Right lobe of liver (tissue), 6 donors: ENCODE results near the gene TLR10. TPM values are rescaled to one million over a fixed set of nuclear protein-coding genes. Genes with fewer than 3 reads are reported as not detected.

Experiments used
- ATAC-seq, 4 donors: fragments of 200-7000 bp; cut with Tn5 transposase; one replicate each; pipeline ENCODE4 v1.9.1; 2020; ENCODE audit warnings: mild to moderate bottlenecking in 4 of 4, moderate library complexity in 4 of 4
- DNase-seq, 3 donors: peaks; one replicate each; pipeline ENCODE4 v3.0.0-alpha.2; 2020
- H3K27ac ChIP-seq, 3 donors: fragments of 200-600 bp; one replicate each; pipeline ENCODE4 v1.8.0; 2022
- H3K27me3 ChIP-seq, 2 donors: fragments of 200-600 bp; one replicate each; pipeline ENCODE4 v1.8.0; 2022
- H3K36me3 ChIP-seq, 4 donors: fragments of 200-600 bp; sonication (generic) in 1 of 4; one replicate each; pipeline versions ENCODE4 v1.5.1 to v1.8.0; 2017 to 2022; ENCODE audit warnings: control low read depth in 1 of 4
- H3K4me1 ChIP-seq, 4 donors: fragments of 200-600 bp; sonication (generic) in 1 of 4; one replicate each; pipeline versions ENCODE4 v1.5.1 to v1.8.0; 2017 to 2022; ENCODE audit warnings: control low read depth in 1 of 4
- H3K4me3 ChIP-seq, 3 donors: fragments of 200-600 bp; one replicate each; pipeline ENCODE4 v1.8.0; 2022
- H3K9me3 ChIP-seq, 4 donors: fragments of 200-600 bp; sonication (generic) in 1 of 4; one replicate each; pipeline versions ENCODE4 v1.5.1 to v1.8.0; 2017 to 2022; ENCODE audit warnings: control low read depth in 1 of 4
- POLR2A ChIP-seq: fragments of 450-650 bp; IDR thresholded peaks from one replicate; pipeline ENCODE4 v1.6.1; 2017; ENCODE audit warnings: antibody characterized with exemption, mild to moderate bottlenecking
- WGBS: methylation state at CpG from one replicate; pipeline ENCODE4 v1.1.6; 2018; ENCODE audit warnings: low coverage, low lambda C conversion rate; ENCODE audit not compliant: insufficient coverage; ENCODE audit errors: missing lambda C conversion rate; 5-methylcytosine and 5-hydroxymethylcytosine counted together
- intact Hi-C, 2 donors: fragments of 100-400 bp; cut with DNase I; formaldehyde crosslinking; loops; one replicate each; pipeline versions ENCODE4 v1.11.2 to v1.14.1; 2022
- total RNA-seq, 6 experiments: library from RNA; depleted of rRNA in 2 of 6; stranded (reverse); fragments of >200 nt in 2 of 6; fragmentation: NEBNext Ultra II Directional in 3 of 6; extraction: Animal tissue kit (Norgen Biotek cat#: 25700) in 3 of 6; gene quantifications; one replicate each; pipeline versions ENCODE4 v1.1.0 to v1.2.4, GENCODE V29; 2016 to 2023
- TF ChIP-seq, protein P1 (sequence below), 4 donors: fragments of 200-600 bp in 3 of 4; fragments of 450-650 bp in 1 of 4; IDR thresholded peaks; one replicate each; pipeline versions ENCODE4 v1.5.1 to v1.8.0; 2016 to 2022; ENCODE audit warnings: antibody characterized with exemption in 4 of 4, mild to moderate bottlenecking in 2 of 4
- donor health status: DM: no; HTN: yes; CAD: no.
- donor health status: DM: no; HTN: no; CAD: no.
- donor health status: DM: no; HTN: no; CAD: no.
- donor health status: DM: no; HTN: yes; CAD: no.
- donor health status: DM: no; HTN: yes; CAD: no.

TLR10 gene
- total RNA-seq, 6 experiments from 2014 or later: 0.16 to 0.68 (median 0.39) TPM; not detected in 2

- no peak for ATAC-seq
- no peaks in the 10 kb centered on the region for H3K36me3 ChIP-seq
- WGBS: 72% methylated on average over 5 of the region's 13 CpGs
- no peaks in the 10 kb centered on the region for H3K4me1 ChIP-seq
- intact Hi-C loops: no loop called here
- no peak overlapping the region for H3K27ac ChIP-seq
- H3K4me3 ChIP-seq: no peak overlapping the region
- H3K9me3 ChIP-seq: no peaks in the 10 kb centered on the region
- DNase-seq: no peak
- no peaks in the 10 kb centered on the region for H3K27me3 ChIP-seq
- no peak for TF ChIP-seq POLR2A
- TF ChIP-seq, protein P1, sequence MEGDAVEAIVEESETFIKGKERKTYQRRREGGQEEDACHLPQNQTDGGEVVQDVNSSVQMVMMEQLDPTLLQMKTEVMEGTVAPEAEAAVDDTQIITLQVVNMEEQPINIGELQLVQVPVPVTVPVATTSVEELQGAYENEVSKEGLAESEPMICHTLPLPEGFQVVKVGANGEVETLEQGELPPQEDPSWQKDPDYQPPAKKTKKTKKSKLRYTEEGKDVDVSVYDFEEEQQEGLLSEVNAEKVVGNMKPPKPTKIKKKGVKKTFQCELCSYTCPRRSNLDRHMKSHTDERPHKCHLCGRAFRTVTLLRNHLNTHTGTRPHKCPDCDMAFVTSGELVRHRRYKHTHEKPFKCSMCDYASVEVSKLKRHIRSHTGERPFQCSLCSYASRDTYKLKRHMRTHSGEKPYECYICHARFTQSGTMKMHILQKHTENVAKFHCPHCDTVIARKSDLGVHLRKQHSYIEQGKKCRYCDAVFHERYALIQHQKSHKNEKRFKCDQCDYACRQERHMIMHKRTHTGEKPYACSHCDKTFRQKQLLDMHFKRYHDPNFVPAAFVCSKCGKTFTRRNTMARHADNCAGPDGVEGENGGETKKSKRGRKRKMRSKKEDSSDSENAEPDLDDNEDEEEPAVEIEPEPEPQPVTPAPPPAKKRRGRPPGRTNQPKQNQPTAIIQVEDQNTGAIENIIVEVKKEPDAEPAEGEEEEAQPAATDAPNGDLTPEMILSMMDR (IDR thresholded peaks at IDR 0.05): no peak
Measured at GRCh38 chr4:38751341-38752010, 31.3 kb downstream of the TLR10 start.

GRCh38 chr4:38749336-38749735 lies 33.5 kb downstream of the TLR10 start:
- Histone ChIP-seq H3K36me3 (no peaks in the 10 kb centered on the region), H3K27ac (no peak overlapping the region), H3K27me3 (no peaks in the 10 kb centered on the region), H3K4me3 (no peak overlapping the region), H3K9me3 (no peaks in the 10 kb centered on the region), H3K4me1 (no peaks in the 10 kb centered on the region)
- no peak for TF ChIP-seq POLR2A
- TF ChIP-seq, protein P1 (IDR thresholded peaks at IDR 0.05): no peak
- DNase-seq (no peak), ATAC-seq (no peak)
- intact Hi-C loops: no loop called here
- WGBS: 80% methylated on average over 4 of the region's 4 CpGs

GRCh38 chr4:38747629-38748028 lies 35.2 kb downstream of the TLR10 start:
- no peaks in the 10 kb centered on the region for H3K27me3 ChIP-seq
- H3K4me3 ChIP-seq: no peak overlapping the region
- no peak for DNase-seq
- no peaks in the 10 kb centered on the region for H3K36me3 ChIP-seq
- intact Hi-C loops: no loop called here
- no peaks in the 10 kb centered on the region for H3K4me1 ChIP-seq
- no peak for ATAC-seq
- H3K27ac ChIP-seq: no peak overlapping the region
- TF ChIP-seq, protein P1 (IDR thresholded peaks at IDR 0.05): no peak
- no peak for TF ChIP-seq POLR2A
- H3K9me3 ChIP-seq: no peaks in the 10 kb centered on the region

- ATAC-seq (no peak), DNase-seq (no peak)
- intact Hi-C loops: no loop called here
- H3K4me1 ChIP-seq: no peaks in the 10 kb centered on the region
- no peaks in the 10 kb centered on the region for H3K27me3 ChIP-seq
- 94% methylated on average over 5 of the region's 5 CpGs for WGBS
- TF ChIP-seq, protein P1 (IDR thresholded peaks at IDR 0.05): no peak
- no peak for TF ChIP-seq POLR2A
- H3K4me3 ChIP-seq: no peak overlapping the region
- no peaks in the 10 kb centered on the region for H3K36me3 ChIP-seq
- no peaks in the 10 kb centered on the region for H3K9me3 ChIP-seq
- H3K27ac ChIP-seq: no peak overlapping the region
Measured at GRCh38 chr4:38745881-38746280, 36.9 kb downstream of the TLR10 start.

DNA sequence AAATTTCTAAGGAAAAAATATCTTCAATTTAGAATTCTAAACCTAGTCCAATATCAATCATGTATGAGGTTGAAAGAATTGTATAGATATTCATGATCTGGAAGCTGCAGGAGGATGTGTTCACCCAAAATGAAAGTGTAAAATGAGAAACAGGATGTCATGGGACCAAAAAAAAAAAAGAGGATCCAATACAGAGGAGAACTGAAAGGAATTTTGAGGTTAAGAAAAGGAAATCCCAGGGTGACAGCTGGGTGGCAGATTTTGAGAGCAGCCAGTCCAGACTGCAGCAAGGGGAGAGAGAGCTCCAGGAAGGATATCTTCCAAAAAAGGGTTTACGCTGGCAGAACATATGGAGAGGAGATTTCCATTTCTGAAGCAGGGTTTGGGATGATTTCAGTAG lies 38.9 kb downstream of the TLR10 start:
- WGBS: 50% methylated on average over 1 of the region's 1 CpG
- H3K36me3 ChIP-seq: no peaks in the 10 kb centered on the region
- no peaks in the 10 kb centered on the region for H3K9me3 ChIP-seq
- H3K4me1 ChIP-seq: no peaks in the 10 kb centered on the region
- intact Hi-C loops: no loop called here
- TF ChIP-seq, protein P1 (IDR thresholded peaks at IDR 0.05): no peak
- no peak for TF ChIP-seq POLR2A
- no peaks in the 10 kb centered on the region for H3K27me3 ChIP-seq
- DNase-seq (no peak), ATAC-seq (peak; percentile 50 to 75 (median 64))
- peak overlapping the region in 2 of 3 donors; percentile 1 to 5 for H3K4me3 ChIP-seq
- no peak overlapping the region for H3K27ac ChIP-seq
